GM21515 (cell line): Measurements from ENCODE around the gene AAK1.
"Not testable (repeated sequence)": the region's sequence is repeated elsewhere in the genome, so short reads cannot be mapped to it uniquely, and the experiment has no call there.

ENCODE experiments used
- ATAC-seq: cut with Tn5 transposase; IDR thresholded peaks from one replicate; pipeline ENCODE4 v1.9.1; 2021; ENCODE audit not compliant: unreplicated experiment

The AAK1 gene

DNA sequence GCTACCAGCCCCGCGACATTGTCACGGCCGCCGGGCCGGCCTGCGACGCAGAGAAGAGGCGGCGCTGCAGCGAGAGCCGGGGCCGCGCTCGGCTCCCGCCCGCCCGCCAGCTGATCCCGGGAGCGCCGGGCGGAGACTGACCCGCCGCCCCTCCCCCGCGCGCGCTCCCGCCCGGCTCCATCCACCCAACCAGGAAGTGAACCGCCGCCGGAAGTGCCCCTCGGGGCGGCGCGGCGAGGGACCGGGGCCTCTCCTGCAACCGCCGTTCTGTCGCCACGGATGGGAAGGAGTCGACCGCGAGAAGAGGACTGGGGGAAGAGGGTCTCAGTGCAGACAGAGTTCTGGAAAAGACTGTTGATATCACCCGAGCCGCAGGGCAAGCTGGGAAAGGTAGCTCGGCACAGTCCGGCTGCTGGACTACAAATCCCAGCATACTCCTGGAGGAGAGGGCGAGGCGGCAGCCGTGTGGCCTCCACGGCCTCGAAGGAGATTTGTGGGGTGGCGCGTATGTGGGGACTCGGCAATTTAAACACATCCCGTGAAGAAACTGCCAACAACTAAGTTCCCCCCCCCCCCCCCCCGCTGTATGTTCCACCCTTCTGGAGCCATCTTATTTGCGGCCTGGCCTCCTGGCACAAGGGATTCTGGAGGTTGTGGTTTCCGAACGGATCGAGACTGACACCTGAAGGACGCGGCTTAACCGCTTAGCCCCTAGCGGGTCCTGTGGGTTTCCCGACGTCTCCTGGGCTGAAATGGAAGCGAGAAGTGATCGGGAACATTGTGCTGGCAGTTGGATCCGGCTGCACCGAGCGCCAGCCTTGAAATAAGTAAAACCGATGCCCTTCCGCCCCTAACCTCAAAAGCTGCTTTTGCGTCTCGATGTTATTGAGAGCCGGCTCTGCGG, at the start of gene AAK1:
TSS of gene AAK1 (minus strand) at position 138 of the 904 bp plus-strand sequence. CDS start 699 bp downstream, outside the sequence.
- ATAC-seq = peak; percentile 36

GRCh38 chr2:69692424-69692823, 48.9 kb upstream of the AAK1 start:
- ATAC-seq = no peak

- ATAC-seq = no peak
These were observed 46.4 kb upstream of the AAK1 start for GRCh38 chr2:69689969-69690368.

DNA sequence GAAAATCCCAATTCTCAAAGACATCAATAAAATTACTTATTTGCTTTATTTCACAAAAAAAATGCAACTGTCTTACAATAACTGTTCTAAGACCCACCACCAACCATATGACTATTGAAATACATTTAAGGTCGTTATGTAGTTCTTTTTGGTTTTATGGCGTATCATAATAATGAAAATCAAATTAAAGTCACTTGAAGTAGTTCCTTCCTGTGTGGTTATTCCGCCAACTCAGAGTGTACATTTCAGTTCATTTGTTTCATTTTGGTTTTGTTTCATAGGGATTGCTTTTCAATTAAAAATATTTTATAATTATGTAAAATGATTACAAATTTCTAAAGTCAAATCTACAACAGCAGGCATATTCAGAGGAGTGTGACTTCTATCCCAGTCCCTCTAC, 45.9 kb upstream of the AAK1 start:
- no peak for ATAC-seq

DNA sequence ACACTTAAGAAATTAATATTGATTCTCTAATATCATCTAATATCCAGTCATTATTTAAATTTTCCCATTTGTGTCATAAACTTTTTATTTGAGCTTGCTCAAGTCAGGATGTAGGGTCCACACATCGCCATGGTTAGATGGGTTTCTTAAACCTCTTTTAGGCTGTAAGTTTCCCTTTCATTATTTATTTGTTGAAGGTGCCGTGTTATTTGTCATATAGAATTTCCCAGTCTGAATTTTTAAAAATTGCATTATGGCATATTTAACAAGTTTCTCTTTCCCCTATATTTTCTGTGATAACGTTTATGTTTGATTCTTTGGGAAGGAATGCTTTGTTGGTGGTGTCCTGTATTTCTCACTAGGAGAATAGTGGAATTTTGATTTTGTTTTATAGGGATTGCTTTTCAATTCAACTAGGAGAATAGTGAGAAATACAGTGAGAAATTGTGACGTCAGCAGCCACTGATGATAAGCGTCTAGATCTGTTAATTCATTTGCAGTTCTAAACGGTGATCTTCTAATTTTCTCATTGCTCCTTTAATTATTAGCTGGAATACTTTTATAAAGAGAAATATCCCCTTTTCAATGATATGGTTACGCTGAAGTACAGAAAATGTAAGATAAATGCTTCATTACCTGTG, 44.6 kb upstream of the AAK1 start:
- ATAC-seq = no peak

GRCh38 chr2:69686813-69687212, 43.3 kb upstream of the AAK1 start:
- no peak for ATAC-seq

GRCh38 chr2:69685321-69686048, 41.9 kb upstream of the AAK1 start:
- ATAC-seq = no peak

DNA sequence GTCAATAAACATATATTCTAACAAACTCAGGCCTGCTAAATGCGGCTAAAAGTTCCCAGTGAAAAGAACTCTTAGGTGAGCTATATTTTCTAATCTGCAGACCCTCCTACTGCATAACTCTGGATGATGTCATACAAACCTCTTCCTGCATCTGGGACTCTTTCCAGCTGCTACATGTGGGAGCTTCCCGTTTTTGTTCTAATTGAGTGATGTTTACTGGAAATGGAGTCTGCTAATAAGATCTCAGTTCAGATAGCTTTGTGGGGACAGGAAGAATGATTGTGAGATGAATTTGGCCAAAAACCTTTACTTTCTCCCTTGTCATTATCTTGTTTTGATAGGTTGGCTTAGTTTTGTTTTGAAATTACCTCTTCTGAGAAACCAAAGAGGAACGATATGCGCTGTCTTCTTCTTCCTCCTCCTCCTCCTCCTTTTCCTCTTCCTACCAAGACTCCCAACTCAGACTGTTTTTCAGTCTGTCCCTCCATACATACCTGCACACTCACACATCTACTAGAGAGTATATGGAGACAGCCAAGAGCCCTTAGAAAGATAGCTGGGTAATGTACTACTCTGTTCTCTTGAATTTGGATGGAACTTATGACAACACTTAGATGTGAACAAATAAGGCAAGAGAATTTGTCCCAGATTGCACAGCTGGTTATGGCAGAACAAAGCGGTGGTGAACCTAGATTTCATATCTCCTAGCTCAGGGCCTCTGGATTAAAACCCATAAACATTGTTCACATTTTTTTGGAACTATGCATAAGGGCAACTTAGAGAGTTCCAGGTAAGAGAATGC, 39.8 kb upstream of the AAK1 start:
- no peak for ATAC-seq

- ATAC-seq = no peak
These were observed 39.0 kb upstream of the AAK1 start for GRCh38 chr2:69682525-69682924.

DNA sequence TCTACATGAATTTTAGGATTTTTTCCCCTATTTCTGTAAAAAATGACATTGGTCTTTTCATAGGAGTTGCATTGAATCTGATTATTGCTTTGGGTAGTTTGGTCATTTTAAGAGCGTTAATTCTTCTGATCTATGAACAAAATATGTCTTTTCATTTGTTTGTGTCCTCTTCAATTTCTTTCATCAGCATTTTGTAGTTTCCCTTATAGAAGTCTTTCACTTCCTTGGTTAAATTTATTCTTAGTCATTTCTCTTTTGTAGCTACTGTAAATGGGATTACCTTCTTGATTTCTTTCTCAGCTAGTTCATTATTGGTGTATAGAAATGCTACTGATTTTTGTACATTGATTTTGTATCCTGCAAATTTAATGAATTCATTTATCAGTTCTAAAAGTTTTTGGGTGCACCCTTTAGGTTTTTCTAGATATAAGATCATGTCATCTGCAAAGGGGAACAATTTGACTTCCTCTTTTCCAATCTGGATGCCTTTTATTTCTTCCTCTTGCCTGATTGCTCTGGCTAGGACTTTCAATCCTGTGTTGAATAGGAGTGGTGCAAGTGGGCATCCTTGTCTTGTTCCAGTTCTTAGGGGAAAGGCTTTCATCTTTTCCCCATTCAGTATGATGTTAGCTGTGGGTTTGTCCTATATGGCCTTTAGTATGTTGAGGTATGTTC, 36.6 kb upstream of the AAK1 start:
- no peak for ATAC-seq

- no peak for ATAC-seq
These were observed 34.4 kb upstream of the AAK1 start for GRCh38 chr2:69677914-69678313.

GRCh38 chr2:69676146-69676545, 32.6 kb upstream of the AAK1 start:
- ATAC-seq = no peak

DNA sequence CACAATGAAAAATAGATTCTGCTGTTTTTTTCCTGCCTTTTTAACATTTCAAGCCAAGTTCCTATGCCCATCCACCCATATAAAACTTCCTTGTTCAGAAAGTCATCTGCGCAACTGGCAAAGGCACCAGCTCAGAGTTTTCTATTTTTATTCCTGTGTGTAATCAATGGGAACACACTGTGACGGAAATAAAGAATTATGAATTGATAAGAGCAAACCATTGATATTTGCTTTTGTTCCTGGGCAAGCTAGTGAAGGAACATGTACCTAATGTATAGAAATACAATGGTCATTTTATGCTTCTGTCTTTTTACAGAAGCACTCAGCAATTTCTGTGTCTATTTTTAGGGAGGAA, 30.8 kb upstream of the AAK1 start:
- ATAC-seq = no peak

DNA sequence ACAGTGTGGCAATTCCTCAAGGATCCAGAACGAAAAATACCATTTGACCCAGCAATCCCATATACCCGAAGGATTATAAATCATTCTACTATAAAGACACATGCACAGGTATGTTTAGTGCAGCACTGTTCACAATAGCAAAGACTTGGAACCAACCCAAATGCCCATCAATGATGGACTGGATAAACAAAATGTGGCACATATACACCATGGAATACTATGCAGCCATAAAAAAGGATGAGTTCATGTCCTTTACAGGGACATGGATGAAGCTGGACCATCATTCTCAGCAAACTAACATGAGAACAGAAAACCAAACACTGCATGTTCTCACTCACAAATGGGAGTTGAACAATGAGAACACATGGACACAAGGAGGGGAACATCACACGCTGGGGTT, 29.6 kb upstream of the AAK1 start:
- not testable (repeated sequence) for ATAC-seq

DNA sequence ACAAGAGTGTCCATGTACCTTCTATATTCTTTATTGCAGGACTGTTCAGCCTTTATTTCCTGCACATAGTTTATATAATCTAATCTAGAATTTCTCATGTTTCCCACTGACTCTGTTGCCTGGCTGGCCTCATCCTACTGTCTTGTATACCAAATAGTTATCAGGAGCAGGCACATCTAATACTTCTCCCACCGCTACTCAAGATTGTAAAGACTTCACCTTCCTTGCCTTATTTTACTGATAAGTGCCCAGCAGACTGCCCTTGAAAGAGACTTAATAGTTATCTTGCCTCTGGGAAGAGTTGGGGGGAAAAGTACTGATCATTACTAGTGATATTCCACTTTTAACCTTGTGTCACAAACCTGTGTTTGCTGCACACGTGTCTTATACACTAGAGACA, 26.1 kb upstream of the AAK1 start:
- ATAC-seq = no peak

DNA sequence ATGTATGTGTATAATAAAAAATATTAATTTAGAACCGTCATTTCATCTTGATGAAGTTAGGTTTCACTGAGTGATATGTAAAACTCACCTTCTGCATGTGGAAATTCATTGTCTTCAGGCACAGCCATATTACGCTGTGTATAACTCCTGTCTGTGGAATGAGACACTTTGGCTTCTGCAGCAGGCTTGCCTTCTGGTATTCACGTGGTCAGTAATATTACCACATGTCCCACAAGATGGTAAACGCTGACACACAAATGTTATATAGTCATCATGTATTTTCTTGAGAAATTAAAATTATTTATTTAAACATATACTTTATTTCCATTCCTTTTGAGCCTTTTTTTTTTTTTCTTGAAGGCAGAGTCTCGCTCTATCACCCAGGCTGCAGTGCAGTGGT, 25.1 kb upstream of the AAK1 start:
- no peak for ATAC-seq

- no peak for ATAC-seq
These were observed 24.4 kb upstream of the AAK1 start for GRCh38 chr2:69667805-69668382.

GRCh38 chr2:69665152-69665551, 21.6 kb upstream of the AAK1 start:
- ATAC-seq = no peak

GRCh38 chr2:69663860-69664259, 20.3 kb upstream of the AAK1 start:
- ATAC-seq = no peak

DNA sequence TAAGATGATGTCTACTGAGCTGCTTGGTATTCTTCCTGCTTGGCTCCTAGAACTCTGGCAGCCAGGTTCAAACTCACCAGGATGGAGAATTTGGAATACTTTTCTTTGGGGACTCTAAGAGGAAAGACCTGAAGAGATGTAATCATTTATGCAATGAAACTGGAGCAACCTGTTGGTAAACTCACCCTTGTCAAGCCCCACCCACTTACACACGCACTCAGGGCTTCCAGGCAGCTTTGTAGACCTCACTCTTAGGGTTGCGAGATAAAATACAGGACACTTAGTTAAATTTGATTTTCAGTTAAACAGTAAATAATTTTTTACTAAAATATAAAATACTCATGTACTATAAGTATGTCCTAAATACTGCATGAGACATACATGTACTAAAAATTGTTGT, 19.0 kb upstream of the AAK1 start:
- not testable (repeated sequence) for ATAC-seq
